LNCAP (cell line): ENCODE data around the gene HPSE2.

ENCODE experiments used
- CTCF ChIP-seq: fragments of 450-650 bp; IDR thresholded peaks from 2 replicates; pipeline ENCODE4 v1.5.1; 2017; ENCODE audit warnings: mild to moderate bottlenecking

HPSE2 gene

GRCh38 chr10:99124376-99124775 lies 111.3 kb downstream of the HPSE2 start:
- no peak for TF ChIP-seq CTCF

GRCh38 chr10:99123851-99124250 lies 111.8 kb downstream of the HPSE2 start:
- no peak for TF ChIP-seq CTCF

GRCh38 chr10:99123336-99123735 lies 112.3 kb downstream of the HPSE2 start:
- TF ChIP-seq CTCF: no peak

- TF ChIP-seq CTCF: no peak
Measured at GRCh38 chr10:99119258-99119748, 116.3 kb downstream of the HPSE2 start.

- no peak for TF ChIP-seq CTCF
Measured at GRCh38 chr10:99115703-99116102, 119.9 kb downstream of the HPSE2 start.

- TF ChIP-seq CTCF: no peak
Measured at GRCh38 chr10:99085358-99085757, 150.3 kb downstream of the HPSE2 start.

- TF ChIP-seq CTCF: no peak
Measured at GRCh38 chr10:99084161-99084560, 151.5 kb downstream of the HPSE2 start.

GRCh38 chr10:99080275-99080945 lies 155.2 kb downstream of the HPSE2 start:
- TF ChIP-seq CTCF: no peak
